ENCODE measurements around the gene IER3. TPM values are rescaled to one million over a fixed set of nuclear protein-coding genes. Genes with fewer than 3 reads are reported as not detected.

Gene IER3
- total and polyA plus RNA-seq, 9 of the 15 experiments (the other 6 are each of a cell fraction or from before 2014, with no cell fraction given): 1.5 to 30.0 (median 11.5) TPM

GRCh38 chr6:30781743-30782424, 37.5 kb upstream of the IER3 start (continued):
- TF ChIP-seq ATF6 (CRISPR knock-in tag; IDR thresholded peaks at IDR 0.05) (no peak), RBM15 (IDR thresholded peaks at IDR 0.05; ENCODE audit: insufficient read depth, low read length) (no peak), TAF15 (IDR thresholded peaks at IDR 0.05; ENCODE audit: low read depth, low read length) (no peak), GABPB1 (CRISPR knock-in tag; IDR thresholded peaks at IDR 0.05) (peak; percentile 75; the same call in 1 of the 2 replicates), CBX5 (IDR thresholded peaks at IDR 0.05; ENCODE audit: borderline replicate concordance, low read depth) (no peak), EP400 (IDR thresholded peaks at IDR 0.05) (peak; percentile 90), NFATC3 (IDR thresholded peaks at IDR 0.05) (peak; percentile 28; the same call in 1 of the 2 replicates), SNRNP70 (optimal IDR thresholded peaks at IDR 0.05; ENCODE audit: low read depth, low read length) (no peak), ZMIZ1 (IDR thresholded peaks at IDR 0.05; ENCODE audit: low read depth in 2 of 2, low read length in 2 of 2) (no peak), MYNN (IDR thresholded peaks at IDR 0.05) (peak; percentile 70; the same call in 1 of the 2 replicates), MYNN (CRISPR knock-in tag; IDR thresholded peaks at IDR 0.05) (no peak), ZNF830 (CRISPR knock-in tag; IDR thresholded peaks at IDR 0.05) (peak; percentile 76; the same call in 1 of the 2 replicates), MAFK (IDR thresholded peaks at IDR 0.05; ENCODE audit: low read length) (peak; percentile 14; the same call in 1 of the 2 replicates), KLF6 (CRISPR knock-in tag; IDR thresholded peaks at IDR 0.05; ENCODE audit: borderline replicate concordance) (peak; percentile 93), ZBTB17 (CRISPR knock-in tag; IDR thresholded peaks at IDR 0.05) (peak; percentile 86; the same call in 1 of the 2 replicates), KAT2B (IDR thresholded peaks at IDR 0.05; ENCODE audit: low read depth, low read length) (no peak), PRMT5 (CRISPR knock-in tag; IDR thresholded peaks at IDR 0.05) (no peak), MAX (CRISPR knock-in tag; IDR thresholded peaks at IDR 0.05) (peak; percentile 69; the same call in 1 of the 2 replicates), MEF2A (IDR thresholded peaks at IDR 0.05; ENCODE audit: control insufficient read depth, low read depth, low read length) (no peak), TRIM25 (IDR thresholded peaks at IDR 0.05; ENCODE audit: borderline replicate concordance) (no peak), BRD9 (IDR thresholded peaks at IDR 0.05; ENCODE audit: low read depth, partially characterized antibody) (peak; percentile 87), HIVEP1 (CRISPR knock-in tag; IDR thresholded peaks at IDR 0.05) (peak; percentile 90), ZEB2 (IDR thresholded peaks at IDR 0.05) (peak; percentile 51; the same call in 1 of the 2 replicates)
